HepG2 (cell line): ENCODE data around the gene TBC1D22A. TPM values are rescaled to one million over a fixed set of nuclear protein-coding genes. Genes with fewer than 3 reads are reported as not detected.

Experiments used
- CEBPB ChIP-seq: IDR thresholded peaks from 2 replicates; pipeline ENCODE4 v1.6.1; 2011; ENCODE audit warnings: low read depth, low read length, improper control_type of control experiment, borderline replicate concordance
- DMAP1 ChIP-seq: IDR thresholded peaks from 2 replicates; pipeline ENCODE4 v1.6.1; 2016
- FOXA1 ChIP-seq, 2 experiments: fragments of 450-650 bp in 1 of 2; sonication (generic) in 1 of 2; formaldehyde crosslinking in 1 of 2; IDR thresholded peaks; 2 replicates each; pipeline versions ENCODE4 v1.4.0 to v1.6.1; 2016 to 2020; ENCODE audit warnings: missing genetic modification reagents in 1 of 2
- GATAD2A ChIP-seq: IDR thresholded peaks from 2 replicates; pipeline ENCODE4 v1.6.1; 2016
- HNF4G ChIP-seq, 2 experiments: sonication (generic) in 1 of 2; formaldehyde crosslinking in 1 of 2; IDR thresholded peaks; 2 replicates each; pipeline versions ENCODE4 v1.4.0 to v1.6.1; 2011 to 2020; ENCODE audit warnings: borderline replicate concordance in 2 of 2, low read depth in 2 of 2, mild to moderate bottlenecking in 2 of 2, low read length in 1 of 2, missing genetic modification reagents in 1 of 2, moderate library complexity in 1 of 2
- HOXA3 ChIP-seq: sonication (generic); formaldehyde crosslinking; IDR thresholded peaks from 2 replicates; pipeline ENCODE4 v1.5.0; 2020; ENCODE audit warnings: missing genetic modification reagents
- IKZF1 ChIP-seq: fragments of 450-650 bp; IDR thresholded peaks from 2 replicates; pipeline ENCODE4 v1.7.1; 2016
- KDM2A ChIP-seq: sonication (generic); formaldehyde crosslinking; IDR thresholded peaks from 2 replicates; pipeline ENCODE4 v1.4.0; 2020; ENCODE audit warnings: low read depth, missing genetic modification reagents, borderline replicate concordance
- KDM3A ChIP-seq: IDR thresholded peaks from 2 replicates; pipeline ENCODE4 v1.6.1; 2018; ENCODE audit warnings: low read depth, missing compliant biosample characterization
- NFYB ChIP-seq: sonication (generic); formaldehyde crosslinking; IDR thresholded peaks from 2 replicates; pipeline ENCODE4 v1.4.0; 2020; ENCODE audit warnings: missing genetic modification reagents
- SMAD1 ChIP-seq: sonication (generic); formaldehyde crosslinking; IDR thresholded peaks from 2 replicates; pipeline ENCODE4 v1.4.0; 2020; ENCODE audit warnings: missing genetic modification reagents, low read depth, mild to moderate bottlenecking, borderline replicate concordance
- SNRNP70 ChIP-seq: fragments of 200-400 bp; formaldehyde crosslinking; IDR thresholded peaks from 2 replicates; pipeline ENCODE4 v1.6.1; 2017; ENCODE audit warnings: mild to moderate bottlenecking, low read depth, low read length, moderate library complexity
- ZBTB10 ChIP-seq: sonication (generic); formaldehyde crosslinking; IDR thresholded peaks from 2 replicates; pipeline ENCODE4 v1.4.0; 2020; ENCODE audit warnings: missing genetic modification reagents, borderline replicate concordance
- ZBTB3 ChIP-seq: sonication (generic); formaldehyde crosslinking; IDR thresholded peaks from 2 replicates; pipeline ENCODE4 v1.4.0; 2020; ENCODE audit warnings: low read depth, mild to moderate bottlenecking, moderate library complexity, missing genetic modification reagents, borderline replicate concordance
- ZBTB38 ChIP-seq: sonication (generic); formaldehyde crosslinking; IDR thresholded peaks from 2 replicates; pipeline ENCODE4 v1.5.1; 2020; ENCODE audit warnings: mild to moderate bottlenecking, missing genetic modification reagents
- ZMYM3 ChIP-seq: sonication (generic); formaldehyde crosslinking; IDR thresholded peaks from 2 replicates; pipeline ENCODE4 v1.5.1; 2020; ENCODE audit warnings: mild to moderate bottlenecking, missing genetic modification reagents
- ZNF292 ChIP-seq: sonication (generic); formaldehyde crosslinking; IDR thresholded peaks from 2 replicates; pipeline ENCODE4 v1.8.1; 2022; ENCODE audit warnings: mild to moderate bottlenecking, low read depth, missing genetic modification reagents, borderline replicate concordance
- ZNF350 ChIP-seq: sonication (generic); formaldehyde crosslinking; IDR thresholded peaks from 2 replicates; pipeline ENCODE4 v1.4.0; 2020; ENCODE audit warnings: mild to moderate bottlenecking, low read depth, missing genetic modification reagents, borderline replicate concordance
- polyA plus RNA-seq, 8 experiments: library from polyadenylated mRNA; depleted of rRNA in 3 of 8; stranded (reverse) in 7 of 8; unstranded in 1 of 8; fragments of >200 nt; fragmentation: Illumina TruSeq in 4 of 8; extraction: Trizol in 4 of 8; gene quantifications; 2 replicates each; pipeline versions ENCODE4 v1.2.1 to v1.2.3, GENCODE V29; 2011 to 2016; ENCODE audit warnings: low read depth in 4 of 8, missing spikeins in 1 of 8, mixed read lengths in 1 of 8; ENCODE audit not compliant: insufficient read depth in 1 of 8
- total RNA-seq, 5 experiments: library from RNA; depleted of rRNA; stranded (reverse); fragments of >200 nt; fragmentation: Illumina TruSeq; extraction: Trizol; gene quantifications; 2 replicates each; pipeline ENCODE4 v1.2.3, GENCODE V29; 2016; ENCODE audit warnings: low read depth in 1 of 5
- TF ChIP-seq, protein P1 (sequence below): sonication (generic); formaldehyde crosslinking; conservative IDR thresholded peaks from 2 replicates; pipeline ENCODE4 v1.4.0; 2020; ENCODE audit warnings: mild to moderate bottlenecking, missing genetic modification reagents, moderate library complexity

The TBC1D22A gene
- total and polyA plus RNA-seq, 2 of the 13 experiments (the other 11 are each of a cell fraction or from before 2014, with no cell fraction given), result 17.3 to 18.0 TPM

DNA sequence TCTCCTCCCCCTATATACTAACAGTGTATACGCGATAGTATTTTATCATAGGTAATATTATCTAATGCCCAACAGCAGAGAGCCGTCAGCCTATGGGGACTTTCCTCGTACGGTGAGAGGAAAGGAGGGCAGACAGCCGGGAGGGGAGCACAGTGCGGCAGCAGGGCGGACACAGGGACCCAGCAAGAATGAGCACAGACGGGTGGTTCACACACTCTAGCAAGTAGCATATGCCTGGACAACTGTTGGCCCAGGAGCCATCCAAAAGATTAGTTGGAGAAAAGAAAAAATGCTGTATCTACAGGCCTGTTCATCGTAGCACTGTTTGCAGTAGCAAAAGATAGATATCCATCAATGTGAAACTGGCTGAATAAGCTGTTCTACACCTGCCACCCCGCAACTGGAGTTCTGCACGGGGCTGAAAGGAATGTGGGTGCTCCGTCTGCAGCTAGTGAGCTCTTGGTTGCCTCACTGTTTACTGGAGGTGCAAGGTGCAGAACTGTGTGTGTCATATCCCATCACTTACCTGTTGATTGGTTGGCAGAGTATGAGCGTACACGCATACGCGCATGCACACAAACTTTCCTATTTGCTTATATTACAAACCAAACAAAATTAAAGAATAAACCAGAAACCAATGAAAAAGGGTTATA lies 324.3 kb downstream of the TBC1D22A start (continued):
- TF ChIP-seq HOXA3 (CRISPR knock-in tag), result peak; percentile 56; the same call in 1 of the 2 replicates
- TF ChIP-seq FOXA1 (IDR thresholded peaks at IDR 0.05), result no peak
- TF ChIP-seq FOXA1 (CRISPR knock-in tag; IDR thresholded peaks at IDR 0.05), result peak; percentile 74
- TF ChIP-seq SMAD1, result no peak
- 0 out of 2 replicates have a peak, but pooled peaks have one; percentile 22 for TF ChIP-seq KDM2A (CRISPR knock-in tag)
- TF ChIP-seq CEBPB, result peak; percentile 90
- 0 out of 2 replicates have a peak, but pooled peaks have one; percentile 53 for TF ChIP-seq ZBTB38
- peak; percentile 70 for TF ChIP-seq NFYB (CRISPR knock-in tag)
- no peak for TF ChIP-seq DMAP1 (CRISPR knock-in tag)
- TF ChIP-seq GATAD2A (CRISPR knock-in tag), result peak; percentile 69
- TF ChIP-seq ZBTB10 (CRISPR knock-in tag), result peak; percentile 76; the same call in 1 of the 2 replicates
- TF ChIP-seq IKZF1, result no peak
- TF ChIP-seq ZBTB3 (CRISPR knock-in tag), result no peak
- no peak for TF ChIP-seq SNRNP70
- TF ChIP-seq, protein P1, sequence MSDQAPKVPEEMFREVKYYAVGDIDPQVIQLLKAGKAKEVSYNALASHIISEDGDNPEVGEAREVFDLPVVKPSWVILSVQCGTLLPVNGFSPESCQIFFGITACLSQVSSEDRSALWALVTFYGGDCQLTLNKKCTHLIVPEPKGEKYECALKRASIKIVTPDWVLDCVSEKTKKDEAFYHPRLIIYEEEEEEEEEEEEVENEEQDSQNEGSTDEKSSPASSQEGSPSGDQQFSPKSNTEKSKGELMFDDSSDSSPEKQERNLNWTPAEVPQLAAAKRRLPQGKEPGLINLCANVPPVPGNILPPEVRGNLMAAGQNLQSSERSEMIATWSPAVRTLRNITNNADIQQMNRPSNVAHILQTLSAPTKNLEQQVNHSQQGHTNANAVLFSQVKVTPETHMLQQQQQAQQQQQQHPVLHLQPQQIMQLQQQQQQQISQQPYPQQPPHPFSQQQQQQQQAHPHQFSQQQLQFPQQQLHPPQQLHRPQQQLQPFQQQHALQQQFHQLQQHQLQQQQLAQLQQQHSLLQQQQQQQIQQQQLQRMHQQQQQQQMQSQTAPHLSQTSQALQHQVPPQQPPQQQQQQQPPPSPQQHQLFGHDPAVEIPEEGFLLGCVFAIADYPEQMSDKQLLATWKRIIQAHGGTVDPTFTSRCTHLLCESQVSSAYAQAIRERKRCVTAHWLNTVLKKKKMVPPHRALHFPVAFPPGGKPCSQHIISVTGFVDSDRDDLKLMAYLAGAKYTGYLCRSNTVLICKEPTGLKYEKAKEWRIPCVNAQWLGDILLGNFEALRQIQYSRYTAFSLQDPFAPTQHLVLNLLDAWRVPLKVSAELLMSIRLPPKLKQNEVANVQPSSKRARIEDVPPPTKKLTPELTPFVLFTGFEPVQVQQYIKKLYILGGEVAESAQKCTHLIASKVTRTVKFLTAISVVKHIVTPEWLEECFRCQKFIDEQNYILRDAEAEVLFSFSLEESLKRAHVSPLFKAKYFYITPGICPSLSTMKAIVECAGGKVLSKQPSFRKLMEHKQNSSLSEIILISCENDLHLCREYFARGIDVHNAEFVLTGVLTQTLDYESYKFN (CRISPR knock-in tag), result peak; percentile 79
- TF ChIP-seq ZNF350, result no peak
- TF ChIP-seq KDM3A (CRISPR knock-in tag), result no peak
- TF ChIP-seq ZNF292 (CRISPR knock-in tag), result peak; percentile 77; the same call in 1 of the 2 replicates
- peak; percentile 10; the same call in 1 of the 2 replicates for TF ChIP-seq ZMYM3 (CRISPR knock-in tag)
- peak; percentile 56; the same call in 1 of the 2 replicates for TF ChIP-seq HNF4G (IDR thresholded peaks at IDR 0.05; ENCODE audit: borderline replicate concordance, low read depth, low read length)
- TF ChIP-seq HNF4G (CRISPR knock-in tag; IDR thresholded peaks at IDR 0.05; ENCODE audit: borderline replicate concordance, low read depth), result no peak
